Nephron (organoid): ENCODE results near the gene ARL17B.
A peak's percentile ranks its signal among the peaks of the same experiment; 100 is the strongest.
"Not testable (repeated sequence)": the region's sequence is repeated elsewhere in the genome, so short reads cannot be mapped to it uniquely, and the experiment has no call there.

ENCODE experiments used
- H3K27ac Mint-ChIP-seq, 3 experiments: 2 replicates each; pipeline ENCODE4 v1.8.0; 2020; ENCODE audit warnings: mixed read lengths in 3 of 3, mild to moderate bottlenecking in 2 of 3, moderate library complexity in 1 of 3
- H3K27me3 Mint-ChIP-seq: 2 replicates; pipeline ENCODE4 v1.8.0; 2021; ENCODE audit warnings: low read depth, mild to moderate bottlenecking, moderate library complexity, mixed read lengths
- H3K36me3 Mint-ChIP-seq: 2 replicates; pipeline ENCODE4 v1.8.0; 2020; ENCODE audit warnings: low read depth, mixed read lengths
- H3K4me1 Mint-ChIP-seq: 2 replicates; pipeline ENCODE4 v1.8.0; 2020; ENCODE audit warnings: mixed read lengths
- H3K4me3 Mint-ChIP-seq, 3 experiments: 2 replicates each; pipeline ENCODE4 v1.8.0; 2020; ENCODE audit warnings: mild to moderate bottlenecking in 3 of 3, mixed read lengths in 3 of 3, moderate library complexity in 2 of 3
- H3K9me3 Mint-ChIP-seq: 2 replicates; pipeline ENCODE4 v1.8.0; 2020; ENCODE audit warnings: mixed read lengths
- TF ChIP-seq, protein P1 (sequence below), 3 experiments: fragments of 200-600 bp; sonication (generic); IDR thresholded peaks; one replicate each; pipeline ENCODE4 v1.5.0; 2021; ENCODE audit warnings: antibody characterized with exemption in 3 of 3; ENCODE audit not compliant: unreplicated experiment in 3 of 3

Gene ARL17B

DNA sequence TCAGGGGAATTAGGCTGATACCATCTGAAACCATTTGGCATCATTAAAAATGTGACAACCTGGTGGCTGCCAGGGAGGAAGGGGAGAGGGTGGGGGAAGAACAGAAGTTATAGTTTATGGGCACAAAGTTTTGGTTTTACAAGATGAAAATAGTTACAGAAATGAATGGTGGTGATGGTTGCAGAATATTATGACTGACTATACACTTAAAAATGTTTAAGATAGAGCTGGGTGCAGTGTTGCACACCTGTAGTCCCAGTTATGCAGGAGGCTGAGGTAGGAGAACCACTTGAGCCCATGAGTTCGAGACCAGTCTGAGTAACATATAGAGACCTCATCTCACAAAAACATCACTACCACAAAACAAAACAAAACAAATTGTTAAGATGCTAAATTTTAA is 12.5 kb downstream of the ARL17B start:
- H3K4me3 Mint-ChIP-seq, result not testable (repeated sequence)

DNA sequence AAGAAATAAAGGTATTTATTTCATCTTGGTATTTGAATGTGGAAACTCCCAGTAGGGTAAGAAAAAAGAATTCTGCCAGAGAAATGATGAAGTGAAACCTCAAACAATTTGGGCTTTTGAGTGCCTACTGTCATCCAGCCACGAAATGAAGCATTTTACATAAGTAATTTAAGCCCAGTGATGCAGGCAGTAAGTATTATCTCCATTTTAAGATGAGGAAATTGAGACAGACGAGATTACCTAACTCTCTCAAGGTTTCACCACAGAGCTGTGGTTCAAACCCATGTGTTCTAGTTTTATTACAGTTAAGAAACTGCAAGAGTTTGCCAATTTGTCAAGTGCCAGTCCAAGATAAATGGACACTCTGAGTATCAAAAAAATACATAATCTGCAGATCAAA is 13.2 kb downstream of the ARL17B start:
- H3K36me3 Mint-ChIP-seq, H3K27ac Mint-ChIP-seq, H3K9me3 Mint-ChIP-seq, H3K4me3 Mint-ChIP-seq, H3K27me3 Mint-ChIP-seq, H3K4me1 Mint-ChIP-seq: not testable (repeated sequence)

More for the DNA sequence above, 12.5 kb downstream of the ARL17B start:
- H3K4me1 Mint-ChIP-seq, H3K9me3 Mint-ChIP-seq, H3K27me3 Mint-ChIP-seq, H3K27ac Mint-ChIP-seq, H3K36me3 Mint-ChIP-seq: not testable (repeated sequence)

DNA sequence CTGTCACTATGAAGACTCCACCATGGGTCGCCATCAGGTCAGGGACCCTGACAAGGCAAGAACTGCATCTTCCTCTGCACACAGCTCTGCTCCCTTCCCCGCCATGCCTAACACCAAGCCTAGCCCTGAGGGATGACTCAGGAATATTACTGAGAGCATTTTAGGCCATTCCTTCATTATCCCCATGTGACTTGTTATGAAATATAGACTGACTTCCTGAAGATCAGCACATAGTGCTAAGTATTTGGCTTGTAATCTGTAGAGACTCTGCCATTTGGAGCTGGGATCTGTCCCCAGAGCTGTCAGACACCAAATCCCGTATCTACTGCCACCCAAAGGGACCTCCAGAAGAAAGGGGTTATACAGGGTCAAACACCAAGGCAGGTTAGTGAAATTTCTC is 19.4 kb downstream of the ARL17B start:
- not testable (repeated sequence) for H3K9me3 Mint-ChIP-seq, H3K4me1 Mint-ChIP-seq, H3K27me3 Mint-ChIP-seq, H3K4me3 Mint-ChIP-seq, H3K27ac Mint-ChIP-seq, H3K36me3 Mint-ChIP-seq

DNA sequence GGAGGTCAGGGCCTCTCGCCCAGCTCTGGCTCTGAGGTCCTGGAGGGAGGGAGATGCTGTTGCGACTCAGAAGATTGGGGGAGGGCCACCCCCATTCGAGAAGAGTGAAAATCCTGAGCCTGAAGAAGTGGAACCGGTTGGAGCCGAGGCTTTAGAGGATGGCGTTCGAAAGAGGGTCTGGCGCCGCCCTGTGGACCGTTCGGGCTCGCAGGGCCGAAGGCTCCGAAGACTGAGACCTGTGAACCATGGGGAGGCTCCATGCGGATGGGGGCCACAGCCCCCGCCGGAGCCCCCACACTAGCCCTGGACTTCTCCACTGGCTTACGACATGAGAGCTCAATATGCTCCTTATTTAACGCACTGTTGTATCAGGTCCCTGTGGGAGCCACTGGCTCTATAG is 20.3 kb downstream of the ARL17B start:
- H3K36me3 Mint-ChIP-seq, H3K9me3 Mint-ChIP-seq, H3K27me3 Mint-ChIP-seq, H3K4me3 Mint-ChIP-seq, H3K4me1 Mint-ChIP-seq, H3K27ac Mint-ChIP-seq: not testable (repeated sequence)

DNA sequence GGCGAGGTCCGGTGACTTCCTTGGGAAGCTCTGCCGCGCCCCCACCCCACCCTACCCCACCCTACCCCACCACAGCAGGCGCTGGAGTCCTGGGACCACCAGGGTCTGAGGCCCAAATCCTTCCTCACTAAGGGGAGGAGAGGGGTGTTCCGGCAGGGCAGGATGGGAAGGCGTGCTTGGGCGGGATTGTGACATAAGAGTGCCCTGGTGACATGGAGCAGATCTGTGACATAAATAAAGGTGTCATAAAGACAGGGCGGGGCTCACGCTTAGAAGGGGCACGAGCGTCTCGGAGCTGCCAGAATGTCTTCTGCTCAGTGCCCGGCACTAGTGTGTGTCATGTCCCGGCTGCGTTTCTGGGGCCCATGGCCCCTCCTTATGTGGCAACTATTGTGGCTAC is 66.7 kb downstream of the ARL17B start, which contains the start of gene LRRC37A:
Gene LRRC37A (plus strand): TSS at position 301 of the 400 bp plus-strand sequence. CDS start 3 bp downstream, at position 304.
- H3K27ac Mint-ChIP-seq, H3K9me3 Mint-ChIP-seq, H3K36me3 Mint-ChIP-seq, H3K27me3 Mint-ChIP-seq, H3K4me1 Mint-ChIP-seq, H3K4me3 Mint-ChIP-seq: not testable (repeated sequence)

DNA sequence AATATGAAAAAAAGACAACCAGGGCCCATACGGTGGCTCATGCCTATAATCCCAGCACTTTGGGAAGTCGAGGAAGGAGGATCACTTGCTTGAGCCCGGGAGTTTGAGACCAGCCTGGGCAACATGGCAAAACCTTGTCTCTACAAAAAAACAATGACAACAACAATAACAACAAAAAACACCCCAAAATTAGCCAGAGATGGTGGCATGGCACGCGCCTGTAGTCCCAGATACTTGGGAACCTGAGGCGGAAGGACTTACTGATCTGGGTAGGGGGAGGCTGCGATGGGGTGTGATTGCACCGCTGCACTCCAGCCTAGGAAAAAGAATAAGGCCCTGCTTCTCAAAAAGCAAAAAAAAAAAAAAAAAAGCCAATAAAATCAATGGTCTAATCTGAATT is 69.9 kb downstream of the ARL17B start:
- not testable (repeated sequence) for H3K9me3 Mint-ChIP-seq, H3K4me1 Mint-ChIP-seq, H3K36me3 Mint-ChIP-seq, H3K27me3 Mint-ChIP-seq
- Mint-ChIP-seq H3K27ac (peak overlapping the region in 2 of 3 experiments; percentile 15 to 27), H3K4me3 (peak overlapping the region in 2 of 3 experiments; percentile 1 to 48)

DNA sequence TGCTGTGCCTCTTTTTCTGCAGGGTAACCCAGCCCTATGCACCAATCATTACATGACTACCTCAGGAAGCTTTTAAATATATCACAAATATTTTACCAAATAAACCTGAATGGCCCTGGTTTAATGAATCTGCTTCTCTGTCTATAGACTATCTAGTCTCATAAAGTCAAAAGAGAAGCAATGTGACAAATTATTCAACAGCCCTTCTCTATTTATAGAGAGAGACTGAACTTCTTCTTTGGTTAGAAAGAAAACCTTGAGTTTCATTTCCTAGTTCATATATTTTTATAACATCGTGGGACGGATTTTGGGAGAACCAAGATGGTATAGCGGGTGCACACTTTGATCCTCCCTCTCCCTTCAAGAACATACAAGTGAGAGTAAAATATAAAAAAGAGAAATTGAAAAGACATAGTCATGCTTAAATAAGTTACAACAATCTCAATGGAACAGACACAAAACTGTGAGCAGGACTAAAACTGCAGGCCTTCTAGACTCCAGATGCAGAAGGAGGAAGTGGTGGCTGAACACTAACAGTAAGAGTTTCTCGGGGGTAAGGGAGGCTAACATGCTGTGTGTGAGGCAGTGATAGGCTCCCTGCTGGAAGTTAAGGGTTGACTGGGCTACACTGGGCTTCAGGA is 70.5 kb downstream of the ARL17B start:
- not testable (repeated sequence) for H3K9me3 Mint-ChIP-seq, H3K4me1 Mint-ChIP-seq, H3K27me3 Mint-ChIP-seq, H3K36me3 Mint-ChIP-seq
- Mint-ChIP-seq H3K4me3 (peak overlapping the region; percentile 1 to 48 (median 11)), H3K27ac (peak overlapping the region in 2 of 3 experiments; percentile 15 to 27)

DNA sequence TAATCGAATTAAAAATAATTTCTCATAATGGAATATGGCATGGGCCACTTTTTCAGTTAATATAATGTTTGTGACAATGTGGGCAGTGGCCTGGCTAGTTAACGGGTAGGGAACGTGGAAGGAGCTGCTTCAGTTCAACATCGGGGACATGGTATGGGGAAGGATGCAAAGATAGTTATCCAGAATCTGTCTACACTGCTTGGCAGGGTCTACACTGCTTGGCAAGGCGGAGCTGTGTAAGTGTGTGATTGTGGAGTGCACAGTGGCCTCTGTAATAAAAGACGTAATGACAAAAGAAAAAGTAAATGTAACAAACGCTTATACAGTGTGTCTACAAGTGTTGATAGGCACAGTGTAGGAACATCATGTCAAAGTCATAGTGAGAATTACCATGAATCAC is 74.0 kb downstream of the ARL17B start:
- H3K27ac Mint-ChIP-seq, H3K4me3 Mint-ChIP-seq, H3K36me3 Mint-ChIP-seq, H3K27me3 Mint-ChIP-seq, H3K9me3 Mint-ChIP-seq, H3K4me1 Mint-ChIP-seq: not testable (repeated sequence)

DNA sequence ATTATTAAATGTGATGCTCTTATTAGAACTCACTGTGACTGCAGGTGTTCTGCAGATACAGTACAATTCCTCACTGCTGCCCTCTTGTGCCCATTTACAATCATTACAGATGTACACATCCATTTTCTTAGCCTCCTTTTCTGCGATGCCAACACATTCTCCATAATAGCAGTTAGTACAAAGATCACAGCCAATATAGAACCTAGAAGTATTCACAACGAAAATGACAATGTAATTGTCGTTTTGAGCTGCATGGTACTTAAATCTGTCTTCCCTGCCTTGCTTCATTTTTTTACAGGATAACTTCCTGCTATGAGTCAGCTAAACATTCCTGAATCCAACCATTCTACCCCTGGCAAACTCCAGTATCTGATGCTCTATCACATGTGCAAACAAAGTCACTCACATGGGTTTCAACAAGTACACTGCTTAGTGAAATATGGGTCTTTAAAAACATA is 74.8 kb downstream of the ARL17B start:
- not testable (repeated sequence) for H3K9me3 Mint-ChIP-seq, H3K36me3 Mint-ChIP-seq, H3K27me3 Mint-ChIP-seq, H3K27ac Mint-ChIP-seq, H3K4me3 Mint-ChIP-seq, H3K4me1 Mint-ChIP-seq
- TF ChIP-seq, protein P1, sequence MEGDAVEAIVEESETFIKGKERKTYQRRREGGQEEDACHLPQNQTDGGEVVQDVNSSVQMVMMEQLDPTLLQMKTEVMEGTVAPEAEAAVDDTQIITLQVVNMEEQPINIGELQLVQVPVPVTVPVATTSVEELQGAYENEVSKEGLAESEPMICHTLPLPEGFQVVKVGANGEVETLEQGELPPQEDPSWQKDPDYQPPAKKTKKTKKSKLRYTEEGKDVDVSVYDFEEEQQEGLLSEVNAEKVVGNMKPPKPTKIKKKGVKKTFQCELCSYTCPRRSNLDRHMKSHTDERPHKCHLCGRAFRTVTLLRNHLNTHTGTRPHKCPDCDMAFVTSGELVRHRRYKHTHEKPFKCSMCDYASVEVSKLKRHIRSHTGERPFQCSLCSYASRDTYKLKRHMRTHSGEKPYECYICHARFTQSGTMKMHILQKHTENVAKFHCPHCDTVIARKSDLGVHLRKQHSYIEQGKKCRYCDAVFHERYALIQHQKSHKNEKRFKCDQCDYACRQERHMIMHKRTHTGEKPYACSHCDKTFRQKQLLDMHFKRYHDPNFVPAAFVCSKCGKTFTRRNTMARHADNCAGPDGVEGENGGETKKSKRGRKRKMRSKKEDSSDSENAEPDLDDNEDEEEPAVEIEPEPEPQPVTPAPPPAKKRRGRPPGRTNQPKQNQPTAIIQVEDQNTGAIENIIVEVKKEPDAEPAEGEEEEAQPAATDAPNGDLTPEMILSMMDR (IDR thresholded peaks at IDR 0.05; ENCODE audit: unreplicated experiment in 3 of 3), result peak; percentile 83 to 90 (median 84)

DNA sequence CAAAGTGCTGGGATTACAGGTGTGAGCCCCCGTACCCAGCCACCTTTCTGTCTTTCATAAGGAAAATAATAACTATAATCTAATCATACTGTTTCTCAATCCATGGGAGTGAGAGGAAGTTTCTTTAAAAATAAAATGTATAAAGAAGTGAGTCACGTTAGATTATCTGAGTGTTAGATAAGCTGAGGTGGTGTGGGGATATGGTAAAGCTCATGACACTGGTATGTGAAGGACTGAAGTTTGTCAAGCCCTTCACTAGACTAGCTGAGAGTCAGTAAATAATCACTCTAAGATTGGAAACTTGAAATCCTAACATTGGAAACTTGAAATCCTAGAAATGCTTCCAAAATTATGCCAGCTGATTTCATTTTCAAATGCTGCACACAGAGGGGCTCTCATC is 76.1 kb downstream of the ARL17B start:
- H3K27me3 Mint-ChIP-seq, H3K4me1 Mint-ChIP-seq, H3K36me3 Mint-ChIP-seq, H3K9me3 Mint-ChIP-seq, H3K4me3 Mint-ChIP-seq, H3K27ac Mint-ChIP-seq: not testable (repeated sequence)

DNA sequence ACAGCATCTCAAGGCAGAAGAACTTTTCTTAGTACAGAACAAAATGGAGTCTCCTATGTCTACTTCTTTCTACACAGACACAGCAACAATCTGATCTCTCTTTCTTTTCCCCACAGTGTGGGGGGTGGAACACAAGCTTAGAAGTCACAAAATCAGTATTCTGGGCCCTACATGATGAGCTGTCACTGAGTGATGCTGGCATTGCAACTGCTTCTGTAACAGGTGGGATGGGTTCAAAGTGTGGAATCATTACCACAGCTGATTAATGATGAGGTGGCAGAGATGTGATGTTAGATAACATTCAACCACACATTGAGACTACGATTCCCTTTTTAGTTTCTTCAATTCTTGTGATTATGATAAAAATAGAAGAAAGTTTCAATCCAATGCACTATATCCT is 77.1 kb downstream of the ARL17B start:
- H3K4me1 Mint-ChIP-seq, H3K9me3 Mint-ChIP-seq, H3K27me3 Mint-ChIP-seq, H3K4me3 Mint-ChIP-seq, H3K36me3 Mint-ChIP-seq: not testable (repeated sequence)
- H3K27ac Mint-ChIP-seq, result peak overlapping the region in 1 of 3 experiments; percentile 43

DNA sequence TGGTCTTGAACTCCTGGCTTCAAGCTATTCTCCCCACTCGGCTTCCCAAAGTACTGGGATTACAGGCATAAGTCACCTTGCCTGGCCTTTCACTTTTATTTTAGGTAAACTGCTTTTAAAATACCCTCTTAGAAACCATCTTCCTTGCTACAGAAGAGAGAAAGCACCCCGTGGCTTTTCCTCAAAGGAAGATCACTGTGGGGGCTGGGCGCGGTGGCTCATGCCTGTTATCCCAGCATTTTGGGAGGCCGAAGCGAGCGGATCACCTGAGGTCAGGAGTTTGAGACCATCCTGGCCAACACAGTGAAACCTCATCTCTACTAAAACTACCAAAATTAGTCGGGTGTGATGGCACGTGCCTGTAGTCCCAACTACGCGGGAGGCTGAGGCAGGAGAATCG is 78.9 kb downstream of the ARL17B start:
- H3K4me1 Mint-ChIP-seq, H3K27ac Mint-ChIP-seq, H3K4me3 Mint-ChIP-seq, H3K27me3 Mint-ChIP-seq, H3K36me3 Mint-ChIP-seq, H3K9me3 Mint-ChIP-seq: not testable (repeated sequence)

DNA sequence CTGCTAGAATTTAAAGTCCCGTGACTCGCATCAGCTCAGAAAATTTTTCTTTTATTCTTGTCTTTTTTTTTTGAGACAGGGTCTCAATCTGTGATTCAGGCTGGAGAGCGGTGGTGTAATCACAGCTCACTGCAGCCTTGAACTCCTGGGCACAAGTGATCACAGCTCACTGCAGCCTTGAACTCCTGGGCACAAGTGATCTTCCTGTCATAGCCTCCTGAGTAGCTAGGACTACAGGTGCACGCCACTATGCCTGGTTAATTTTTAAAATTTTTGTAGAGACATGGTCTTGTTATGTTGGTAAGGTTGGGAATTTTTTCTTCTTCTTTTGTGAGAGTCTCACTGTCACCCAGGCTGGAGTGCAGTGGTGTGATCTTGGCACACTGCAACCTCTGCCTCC is 80.2 kb downstream of the ARL17B start:
- H3K4me3 Mint-ChIP-seq, H3K4me1 Mint-ChIP-seq, H3K27ac Mint-ChIP-seq, H3K36me3 Mint-ChIP-seq, H3K9me3 Mint-ChIP-seq: not testable (repeated sequence)
- peaks cover 12% of the 10 kb centered on the region for H3K27me3 Mint-ChIP-seq

DNA sequence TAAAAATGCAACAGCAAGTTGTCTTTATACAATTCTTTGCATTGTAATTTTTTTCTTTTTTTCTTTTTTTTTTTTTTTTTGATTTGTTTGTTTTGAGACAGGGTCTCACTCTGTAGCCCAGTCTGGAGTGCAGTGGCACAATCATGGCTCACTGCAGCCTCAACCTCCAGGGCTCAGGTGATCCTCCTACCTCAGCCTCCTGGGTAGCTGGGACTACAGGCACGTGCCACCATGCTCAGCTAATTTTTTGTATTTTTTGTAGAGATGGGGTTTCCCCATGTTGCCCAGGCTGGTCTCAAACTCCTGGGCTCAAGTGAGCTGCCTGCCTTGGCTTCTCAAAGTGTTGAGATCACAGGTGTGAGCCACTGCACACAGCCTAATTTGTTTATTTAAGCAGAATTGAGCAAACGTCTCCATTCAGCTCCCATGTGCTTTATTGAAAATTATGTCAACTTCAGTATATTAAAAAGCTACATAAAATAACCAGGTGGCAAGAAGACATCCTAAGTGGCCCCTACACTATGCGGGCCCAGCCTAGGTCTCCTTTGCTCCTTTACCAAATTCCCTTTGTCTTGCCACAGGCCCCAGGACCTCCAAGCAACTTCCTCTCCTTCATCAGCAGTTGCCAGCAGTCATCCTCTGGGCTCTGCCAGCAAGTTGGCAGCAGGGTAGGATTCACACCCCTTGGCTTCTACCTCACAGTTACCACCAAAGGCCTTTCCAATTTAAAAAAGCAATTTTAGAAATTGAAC is 84.7 kb downstream of the ARL17B start:
- peaks cover 28% of the 10 kb centered on the region for H3K27me3 Mint-ChIP-seq
- H3K4me1 Mint-ChIP-seq, H3K36me3 Mint-ChIP-seq, H3K27ac Mint-ChIP-seq, H3K9me3 Mint-ChIP-seq, H3K4me3 Mint-ChIP-seq: not testable (repeated sequence)
